ENCODE results near the gene TMEM198.
A peak's percentile ranks its signal among the peaks of the same experiment; 100 is the strongest.

TMEM198 gene

DNA sequence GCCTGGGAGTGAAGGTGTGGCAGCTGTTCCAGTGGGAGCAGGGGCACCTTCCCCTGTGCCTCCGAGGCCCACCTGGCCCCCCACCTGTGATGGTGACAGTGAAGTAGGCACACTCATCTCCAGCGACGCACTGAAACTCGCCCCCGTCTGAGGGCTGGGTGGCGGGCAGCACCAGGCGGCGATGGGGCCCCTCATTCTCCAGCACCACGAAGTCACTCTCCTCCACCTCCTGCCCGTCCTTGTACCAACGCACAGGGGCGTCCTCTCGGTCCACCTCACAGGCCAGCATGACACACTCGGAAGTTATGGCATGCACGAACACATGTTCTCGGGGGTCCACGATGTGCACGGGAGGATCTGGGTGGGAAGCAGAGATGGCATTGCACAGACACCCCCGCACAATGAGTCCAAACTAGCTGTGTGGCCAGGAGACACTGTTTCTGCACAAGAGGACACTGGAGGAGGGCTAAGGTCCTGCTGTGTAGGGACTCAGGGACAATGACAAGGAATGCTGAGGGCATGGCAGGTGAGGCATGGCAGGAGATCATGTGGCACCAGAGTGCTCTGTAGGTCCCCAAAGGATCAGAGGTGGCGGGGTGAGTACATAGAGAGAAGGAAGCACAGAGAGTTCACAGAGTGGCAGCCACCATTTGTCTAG, 19.6 kb downstream of the TMEM198 start:
- no peak for DNase-seq

DNA sequence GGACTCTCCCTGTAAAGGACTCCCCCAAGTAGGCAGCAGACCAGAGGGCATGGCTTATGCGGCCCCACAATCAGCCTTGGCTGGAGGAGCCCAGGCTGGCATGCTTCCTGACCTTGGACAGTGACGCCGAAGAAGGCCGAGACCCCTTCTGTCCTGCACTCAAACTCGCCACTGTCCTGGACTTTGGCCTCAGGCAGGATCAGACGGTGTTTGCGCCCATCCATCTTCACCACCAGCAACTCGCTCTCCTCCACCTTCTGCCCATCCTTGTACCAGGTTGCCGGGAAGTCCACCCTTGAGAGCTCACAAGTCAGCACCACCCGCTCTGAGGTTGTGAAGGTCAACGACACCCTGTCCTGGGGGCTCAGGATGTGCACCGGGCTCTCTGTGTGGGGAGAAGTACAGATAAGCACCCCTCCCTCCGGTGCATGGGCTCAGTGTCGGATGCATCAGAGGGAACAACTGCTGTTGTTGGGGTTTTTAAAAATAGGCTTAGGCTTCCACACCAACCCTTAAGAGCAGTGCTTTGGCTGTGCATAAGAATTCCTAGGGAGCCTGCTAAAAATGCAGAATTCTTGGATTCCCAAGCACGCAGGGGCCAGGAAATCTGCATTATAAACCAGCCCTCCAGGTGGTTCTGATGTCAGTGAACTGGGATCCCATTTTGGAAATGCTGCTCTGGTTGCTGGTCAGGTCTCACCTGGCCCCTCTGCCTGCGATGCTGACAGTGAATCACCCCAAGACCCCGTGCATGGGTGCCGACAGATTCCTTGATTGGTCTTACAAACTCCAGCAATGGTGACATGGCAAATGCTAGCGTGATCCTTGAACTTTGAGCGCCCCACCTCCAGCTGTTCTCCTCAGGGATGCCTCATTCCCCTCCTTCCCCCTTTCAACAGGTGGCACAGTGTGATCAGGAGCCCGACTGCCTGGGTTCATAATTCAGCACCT, 21.6 kb downstream of the TMEM198 start:
- DNase-seq, result no peak

DNA sequence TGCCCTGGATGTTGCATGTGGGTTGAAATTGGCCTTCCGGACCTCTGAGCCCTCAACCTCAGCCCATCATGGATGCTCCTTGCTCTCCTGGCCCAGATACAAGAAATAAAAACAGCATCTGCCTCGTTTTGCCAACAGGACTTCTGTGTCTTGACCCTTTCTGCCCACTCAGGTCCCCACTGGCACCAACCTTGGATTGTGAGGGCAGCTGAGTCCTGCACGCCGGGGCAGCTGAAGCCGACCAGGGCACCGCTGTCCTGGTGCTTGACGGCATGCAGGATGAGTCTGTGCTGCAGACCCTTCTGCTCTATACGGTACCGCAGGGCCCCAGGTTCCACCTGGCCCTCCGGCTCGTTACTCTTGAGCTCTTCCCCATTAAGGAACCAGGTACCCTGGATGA, 22.8 kb downstream of the TMEM198 start:
- DNase-seq, result no peak

DNA sequence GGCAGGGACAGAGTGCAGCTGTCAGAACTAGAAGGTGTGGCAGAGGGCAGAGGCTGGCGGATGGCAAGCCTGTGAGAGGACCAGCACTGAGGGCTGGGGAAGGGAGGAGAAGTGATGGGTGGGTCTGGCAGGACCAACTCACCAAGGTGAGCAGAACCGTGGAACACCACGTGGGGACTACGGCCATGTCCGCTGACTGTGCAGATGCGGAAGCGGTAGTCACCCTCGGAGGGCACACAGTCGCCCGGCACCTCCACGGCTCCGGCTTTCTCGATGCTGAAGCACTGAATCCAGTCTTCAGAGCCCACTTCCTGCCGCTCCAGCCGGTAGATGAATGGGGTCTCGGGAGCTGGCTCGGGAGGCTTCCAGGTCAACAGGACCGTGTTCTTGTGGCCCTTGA, 23.3 kb downstream of the TMEM198 start:
- DNase-seq, result no peak

DNA sequence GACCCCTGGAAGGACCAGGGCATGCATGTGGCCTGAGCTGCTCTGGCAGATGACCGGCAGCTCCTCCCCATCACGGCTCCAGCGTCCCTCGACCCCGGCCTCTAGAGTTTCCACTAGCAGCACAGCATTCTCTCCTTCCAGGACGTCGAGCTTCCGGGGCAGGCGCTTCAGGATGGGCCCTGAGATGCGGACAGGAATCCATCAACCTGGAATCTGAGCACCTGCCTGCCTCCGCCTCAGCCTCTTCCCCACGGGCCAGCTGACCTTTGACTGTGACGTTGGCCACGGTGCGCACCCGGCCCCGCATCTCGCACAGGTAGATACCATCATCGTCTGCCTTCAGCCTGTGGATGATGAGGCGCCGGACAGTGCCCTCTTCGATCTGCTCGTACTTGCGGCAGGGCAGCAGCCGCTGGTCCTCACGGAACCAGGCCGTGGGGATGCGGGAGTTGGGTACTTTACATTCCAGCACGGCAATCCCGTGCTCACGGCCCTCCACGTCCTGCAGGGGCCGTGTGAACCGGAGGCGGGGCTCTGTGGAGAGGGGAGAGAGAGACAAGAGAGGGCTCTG, 24.0 kb downstream of the TMEM198 start:
- DNase-seq, result no peak

DNA sequence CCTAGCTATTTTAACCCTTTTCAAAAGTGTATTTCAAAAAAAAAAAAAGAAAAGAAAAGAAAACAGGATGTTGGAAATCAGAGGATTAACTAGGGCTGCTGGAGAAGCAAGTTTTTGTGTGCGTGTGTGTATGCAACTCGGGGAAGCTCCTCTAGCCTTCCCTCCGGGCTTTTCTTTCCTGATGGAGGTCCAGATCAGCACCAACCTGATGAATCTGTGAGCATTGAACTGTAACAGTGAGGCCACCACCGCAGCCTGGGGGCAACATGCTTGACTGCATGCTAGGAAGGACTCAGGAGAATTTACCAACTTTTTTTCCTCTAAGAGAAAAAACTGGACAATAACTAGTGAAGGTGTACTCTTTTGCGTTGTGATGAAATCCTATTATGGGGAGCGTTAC, 25.2 kb downstream of the TMEM198 start:
- DNase-seq, result no peak

DNA sequence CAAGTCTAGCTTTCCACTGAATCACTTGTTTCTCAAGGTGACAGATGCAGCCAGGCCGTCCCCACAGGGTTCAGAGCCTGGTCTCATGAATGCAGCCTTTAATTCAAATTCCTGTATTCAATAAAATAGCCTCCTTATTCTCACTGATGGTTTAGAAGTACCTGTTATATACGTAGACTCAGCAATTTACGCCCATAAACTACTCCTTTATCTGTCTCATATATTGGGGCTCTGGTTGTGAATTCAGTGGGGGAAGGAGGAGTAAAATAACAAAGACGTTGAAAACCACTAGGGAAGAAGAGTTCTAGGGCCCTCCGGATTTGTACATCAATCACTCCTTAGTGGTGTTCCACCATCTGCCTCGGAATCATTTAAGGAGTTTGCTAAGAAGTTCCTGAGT, 25.8 kb downstream of the TMEM198 start:
- no peak for DNase-seq

DNA sequence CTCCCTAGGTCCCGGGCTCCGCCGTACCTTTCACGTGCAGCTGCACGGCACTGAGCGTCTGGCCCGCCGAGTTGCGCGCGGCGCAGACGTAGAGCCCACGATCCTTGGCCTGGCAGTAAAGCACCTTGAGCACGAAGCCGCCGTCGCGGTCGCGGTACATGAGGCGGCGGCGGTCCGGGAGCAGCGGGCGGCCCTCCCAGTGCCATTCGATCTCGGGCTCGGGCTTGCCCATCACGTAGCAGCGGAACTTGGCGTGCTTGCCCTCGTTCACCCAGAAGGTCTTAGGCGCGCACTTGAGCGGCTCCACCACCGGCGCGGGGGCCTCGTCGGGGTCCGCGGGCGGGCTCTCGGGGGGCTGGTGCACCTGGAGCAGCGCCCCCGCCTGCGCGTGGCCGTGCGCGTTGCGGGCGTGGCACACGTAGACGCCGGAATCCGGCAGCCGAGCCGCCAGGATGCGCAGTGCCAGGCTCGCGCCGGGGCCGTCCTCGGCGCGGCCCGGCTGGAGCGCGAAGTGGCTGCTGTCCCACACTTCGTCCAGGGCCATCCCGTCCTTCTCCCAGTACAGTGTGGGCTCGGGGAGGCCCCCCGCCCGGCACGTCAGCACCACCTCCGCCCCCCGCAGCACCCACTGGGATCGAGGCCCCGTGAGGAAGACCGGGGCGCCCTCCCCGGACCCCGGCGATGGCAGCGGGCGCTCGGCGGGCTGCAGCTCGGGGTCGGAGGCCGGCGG, 26.5 kb downstream of the TMEM198 start:
- DNase-seq, result no peak

DNA sequence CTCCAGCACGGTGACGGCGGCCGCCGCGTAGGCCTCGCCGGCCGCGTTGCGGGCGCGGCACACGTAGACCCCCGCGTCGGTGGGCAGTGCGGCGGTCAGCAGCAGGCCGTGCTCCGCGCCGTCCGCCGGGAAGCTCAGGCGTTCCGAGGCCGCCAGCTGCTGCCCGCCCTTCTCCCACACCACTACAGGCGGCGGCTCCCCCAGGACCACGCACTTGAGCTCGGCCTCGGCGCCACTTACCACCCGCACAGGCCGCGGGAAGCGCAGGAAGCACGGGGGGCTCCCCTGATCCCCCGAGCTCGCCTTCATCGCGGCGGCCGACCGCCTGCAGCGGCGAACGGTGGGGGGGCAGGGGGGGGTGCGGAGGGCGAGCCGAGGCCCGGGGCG, 27.1 kb downstream of the TMEM198 start:
- no peak for DNase-seq

DNA sequence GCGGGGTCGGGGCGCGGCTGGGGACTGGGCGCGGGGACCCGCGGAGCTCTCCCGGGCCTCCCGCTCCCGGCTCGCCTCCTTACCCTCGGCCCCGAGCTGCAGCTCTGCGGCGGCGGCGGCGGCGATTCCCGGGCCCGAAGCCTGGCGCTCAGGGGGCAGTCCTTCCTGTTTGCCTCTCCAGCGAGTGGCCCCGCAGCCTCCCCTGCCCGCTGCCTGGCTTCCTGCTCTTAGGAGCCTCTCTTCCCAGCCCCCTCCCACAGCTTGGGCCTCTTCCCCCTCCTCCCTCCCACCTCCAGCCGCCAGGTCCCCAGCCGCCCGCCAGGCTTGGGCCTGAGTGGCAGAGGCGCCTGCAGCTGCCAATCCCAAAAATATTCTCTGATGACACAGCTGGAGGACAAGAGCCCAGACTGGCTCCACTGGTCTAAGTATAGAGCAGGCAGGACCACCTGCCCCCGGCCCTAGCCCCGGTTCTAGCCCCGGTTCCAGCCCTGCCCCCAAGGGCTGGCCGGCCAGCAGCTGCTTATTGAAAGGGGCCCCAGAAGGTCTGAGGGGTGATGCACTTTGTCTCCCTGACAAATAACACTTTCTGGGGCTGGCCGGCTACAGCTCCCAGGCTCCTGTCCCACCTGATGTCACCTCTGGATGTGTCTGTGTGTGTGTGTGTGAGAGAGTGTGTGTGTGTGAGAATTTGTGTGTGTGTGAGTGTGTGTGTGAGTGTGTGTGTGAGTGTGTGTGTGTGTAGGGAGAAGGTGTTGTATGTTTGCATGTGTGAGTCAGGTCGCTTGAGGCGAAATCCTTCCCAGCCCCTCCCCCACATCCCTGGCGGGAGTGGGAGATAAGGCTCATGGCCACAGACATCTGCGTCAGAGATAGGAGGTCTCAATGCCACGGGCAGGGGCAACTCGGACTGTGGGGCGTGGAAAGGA, 27.7 kb downstream of the TMEM198 start, which contains the start of gene OBSL1:
OBSL1 (minus strand) TSS at position 229 of the 926 bp plus-strand sequence. CDS start 307 bp downstream, outside the sequence.
- DNase-seq, result peak; percentile 36

DNA sequence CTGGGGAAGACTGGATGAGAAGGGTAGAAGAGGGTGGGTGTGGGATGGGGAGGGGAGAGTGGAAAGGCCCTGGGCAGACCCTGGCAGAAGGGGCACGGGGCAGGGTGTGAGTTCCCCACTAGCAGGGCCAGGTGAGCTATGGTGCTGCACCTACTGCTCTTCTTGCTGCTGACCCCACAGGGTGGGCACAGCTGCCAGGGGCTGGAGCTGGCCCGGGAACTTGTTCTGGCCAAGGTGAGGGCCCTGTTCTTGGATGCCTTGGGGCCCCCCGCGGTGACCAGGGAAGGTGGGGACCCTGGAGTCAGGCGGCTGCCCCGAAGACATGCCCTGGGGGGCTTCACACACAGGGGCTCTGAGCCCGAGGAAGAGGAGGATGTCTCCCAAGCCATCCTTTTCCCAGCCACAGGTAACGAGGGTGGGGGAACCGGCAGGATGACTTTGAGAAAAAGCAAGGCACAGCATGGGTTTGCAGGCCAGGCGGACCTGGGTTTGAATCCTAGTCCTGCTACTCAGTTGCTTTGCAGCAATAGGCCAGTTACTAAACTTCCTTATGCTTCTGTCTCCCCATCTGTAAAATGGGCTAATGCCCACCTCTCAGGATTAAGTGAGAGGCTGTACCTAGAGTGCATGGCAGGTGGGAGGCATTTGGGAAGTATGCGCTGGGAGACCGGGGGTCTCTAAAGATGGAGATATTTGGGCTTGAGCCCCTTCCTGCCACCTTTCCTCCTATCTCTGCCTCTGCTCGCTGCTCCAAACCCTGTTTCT, 28.6 kb downstream of the TMEM198 start, which contains the start of gene INHA:
INHA (plus strand) TSS at position 74 of the 765 bp plus-strand sequence; CDS start at position 139, 65 bp downstream.
- DNase-seq, result no peak

DNA sequence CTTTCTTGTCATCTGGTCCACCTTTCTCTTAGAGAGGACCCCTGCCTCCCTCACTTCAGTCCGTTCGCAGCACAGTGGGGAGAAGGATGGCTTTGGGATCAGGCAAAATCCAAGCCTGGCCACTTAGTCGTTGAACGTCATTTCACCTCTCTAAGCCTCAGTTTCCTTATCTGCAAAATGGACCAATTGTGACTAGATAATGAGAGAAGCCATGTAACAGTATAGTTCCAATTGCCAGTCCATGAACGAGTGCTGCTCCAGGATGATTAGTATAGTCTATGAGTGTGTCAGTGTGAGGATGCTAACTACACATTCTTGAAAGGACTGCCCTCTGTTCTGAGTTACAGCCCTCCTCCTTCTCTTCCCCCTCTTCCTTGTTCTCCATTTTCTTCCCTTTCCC, 29.3 kb downstream of the TMEM198 start:
- no peak for DNase-seq

DNA sequence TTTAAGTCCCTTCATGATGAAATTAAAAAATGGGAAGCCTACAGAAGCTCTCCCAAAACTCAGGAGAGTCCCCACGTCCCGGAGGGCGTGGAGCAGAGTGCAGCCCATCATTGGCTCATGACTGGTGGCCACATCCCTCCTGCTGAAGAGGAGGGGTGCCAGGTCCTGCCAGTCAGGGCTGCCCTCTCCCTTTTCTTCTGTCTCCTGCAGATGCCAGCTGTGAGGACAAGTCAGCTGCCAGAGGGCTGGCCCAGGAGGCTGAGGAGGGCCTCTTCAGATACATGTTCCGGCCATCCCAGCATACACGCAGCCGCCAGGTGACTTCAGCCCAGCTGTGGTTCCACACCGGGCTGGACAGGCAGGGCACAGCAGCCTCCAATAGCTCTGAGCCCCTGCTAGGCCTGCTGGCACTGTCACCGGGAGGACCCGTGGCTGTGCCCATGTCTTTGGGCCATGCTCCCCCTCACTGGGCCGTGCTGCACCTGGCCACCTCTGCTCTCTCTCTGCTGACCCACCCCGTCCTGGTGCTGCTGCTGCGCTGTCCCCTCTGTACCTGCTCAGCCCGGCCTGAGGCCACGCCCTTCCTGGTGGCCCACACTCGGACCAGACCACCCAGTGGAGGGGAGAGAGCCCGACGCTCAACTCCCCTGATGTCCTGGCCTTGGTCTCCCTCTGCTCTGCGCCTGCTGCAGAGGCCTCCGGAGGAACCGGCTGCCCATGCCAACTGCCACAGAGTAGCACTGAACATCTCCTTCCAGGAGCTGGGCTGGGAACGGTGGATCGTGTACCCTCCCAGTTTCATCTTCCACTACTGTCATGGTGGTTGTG, 30.9 kb downstream of the TMEM198 start:
- no peak for DNase-seq

DNA sequence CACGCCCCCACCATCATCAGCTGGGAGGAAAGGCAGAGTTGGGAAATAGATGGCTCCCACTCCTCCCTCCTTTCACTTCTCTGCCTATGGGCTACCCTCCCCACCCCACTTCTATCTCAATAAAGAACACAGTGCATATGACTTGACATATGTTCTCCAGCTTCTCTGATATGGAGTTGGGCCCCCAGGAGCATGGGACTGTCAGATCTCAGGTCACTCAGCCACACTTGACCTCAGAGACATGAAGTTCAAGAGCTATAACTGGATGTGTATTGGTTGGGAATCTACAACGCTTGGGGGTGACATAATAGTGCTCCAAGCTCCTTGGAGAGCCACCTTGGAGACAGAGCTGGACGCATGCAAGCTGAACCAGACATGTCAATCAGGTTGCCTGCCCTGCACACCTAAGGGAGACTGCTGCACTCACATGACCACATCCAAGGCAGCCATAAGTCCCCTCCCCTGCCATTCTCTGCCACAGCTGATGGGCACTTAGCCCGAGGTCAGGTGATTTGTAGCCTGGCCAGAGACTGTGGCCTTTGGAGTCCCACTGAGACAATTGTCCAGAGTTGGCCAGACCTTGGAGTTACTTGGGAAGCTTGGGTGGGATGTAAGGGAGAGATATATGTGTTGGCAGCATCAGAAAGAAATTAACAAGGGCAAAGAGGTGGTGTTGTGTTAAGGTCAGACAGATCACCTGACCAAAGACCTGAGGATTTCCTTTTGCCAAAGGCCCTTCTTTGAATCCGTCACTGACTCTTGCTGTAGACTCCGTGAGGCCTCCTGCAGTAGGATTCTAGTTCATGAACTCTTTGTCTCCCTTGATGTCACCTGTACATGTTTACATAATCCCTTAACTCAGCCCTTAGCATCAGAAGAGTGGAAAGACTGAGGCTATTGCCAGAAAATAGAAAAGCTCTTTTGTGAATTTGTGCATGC, 32.0 kb downstream of the TMEM198 start:
- DNase-seq, result no peak

DNA sequence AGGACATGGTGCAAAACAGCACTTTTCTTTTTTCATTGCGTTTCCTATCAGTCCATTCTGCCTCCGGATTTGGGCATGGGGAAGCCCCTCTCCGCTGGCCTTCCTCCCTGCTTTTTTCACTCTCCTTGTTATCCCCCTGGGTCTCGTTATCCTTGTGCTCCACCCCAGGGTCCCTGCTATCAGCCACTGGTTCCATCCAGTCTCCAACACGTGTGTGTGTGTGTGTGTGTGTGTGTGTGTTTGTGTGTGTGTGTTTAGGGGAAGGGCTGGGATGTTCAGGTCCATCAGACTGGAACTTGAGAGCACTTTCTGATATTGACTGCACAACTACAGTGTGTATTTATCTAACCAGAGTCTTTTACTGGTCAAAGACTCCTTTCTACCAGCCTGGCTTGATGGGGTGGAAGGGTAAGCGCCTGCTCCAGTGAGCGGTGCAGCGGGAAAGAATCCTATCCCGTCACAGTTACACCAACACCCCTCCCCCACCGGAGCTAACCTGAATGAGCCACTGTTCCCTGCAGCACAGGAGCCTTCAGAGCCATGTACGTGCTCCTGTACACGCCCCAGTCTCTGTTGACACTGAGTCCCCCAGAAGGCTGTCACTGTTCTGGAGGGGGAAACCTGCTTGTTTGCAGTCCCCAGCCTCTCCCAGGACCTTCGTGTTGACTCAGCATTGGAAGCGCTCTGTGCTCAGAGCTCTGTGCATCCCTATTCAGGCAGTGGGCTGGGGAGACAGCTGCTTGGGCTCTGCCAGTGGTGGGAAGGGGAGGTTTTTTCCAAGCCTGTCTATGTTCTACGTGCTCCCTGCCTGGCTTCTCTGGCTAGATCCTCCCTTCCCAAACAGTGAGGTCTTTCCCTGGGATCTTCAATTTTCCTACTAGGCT, 32.9 kb downstream of the TMEM198 start:
- DNase-seq, result peak; percentile 33

DNA sequence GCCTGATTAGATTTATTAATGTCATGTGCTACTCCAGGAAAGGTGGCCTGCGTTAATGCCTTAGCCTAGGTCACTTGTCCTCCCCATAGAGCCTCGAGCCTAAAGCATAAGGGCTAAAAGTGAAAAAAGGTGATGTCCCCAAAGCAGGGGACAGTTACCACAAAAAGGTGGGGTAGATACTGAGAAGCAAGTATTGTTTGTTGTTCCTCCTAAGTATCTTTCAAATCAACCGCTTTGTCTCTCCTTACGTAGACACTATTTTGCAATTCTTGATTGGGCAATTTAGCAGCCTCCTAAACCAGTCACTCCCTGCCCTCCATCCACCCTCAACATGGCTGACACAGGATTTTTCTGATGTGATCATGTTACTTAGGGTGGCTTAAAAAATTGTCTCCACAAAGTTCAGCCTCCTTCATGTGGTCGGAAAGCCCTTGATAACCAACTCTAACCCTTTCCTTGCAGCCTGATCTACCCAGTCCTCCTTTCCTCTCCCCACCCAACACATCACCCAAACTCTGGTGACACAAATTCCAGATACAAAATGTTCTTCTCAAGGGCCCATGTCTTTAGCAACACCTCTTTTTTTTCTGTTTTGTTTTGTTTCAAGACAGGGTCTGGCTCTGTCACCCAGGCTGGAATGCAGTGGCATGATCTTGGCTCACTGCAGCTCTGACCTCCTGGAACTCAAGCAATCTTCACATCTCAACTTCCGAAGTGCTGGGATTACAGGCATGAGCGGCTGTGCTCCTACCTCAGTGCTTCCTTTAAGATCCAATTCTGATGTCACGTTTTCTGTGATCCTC, 35.2 kb downstream of the TMEM198 start:
- no peak for DNase-seq

DNA sequence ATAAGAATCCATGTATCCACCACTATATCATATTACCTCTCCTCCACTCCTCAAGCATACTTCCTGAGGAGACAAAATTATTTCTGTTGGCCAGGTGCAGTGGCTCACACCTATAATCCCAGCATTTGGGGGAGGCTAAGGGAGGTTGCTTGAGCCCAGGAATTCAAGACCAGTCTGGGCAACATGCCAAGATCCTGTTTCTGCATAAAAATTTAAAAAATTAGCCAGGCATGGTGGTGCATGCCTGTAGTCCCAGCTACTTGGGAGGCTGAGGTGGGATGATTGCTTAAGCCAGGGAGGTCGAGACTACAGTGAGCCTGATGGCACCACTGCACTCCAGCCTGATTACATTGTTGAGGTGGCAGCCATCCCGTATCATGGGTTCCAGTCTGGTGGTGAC, 37.5 kb downstream of the TMEM198 start:
- DNase-seq, result no peak
